Measurements from ENCODE around the gene SLC17A1.

DNA sequence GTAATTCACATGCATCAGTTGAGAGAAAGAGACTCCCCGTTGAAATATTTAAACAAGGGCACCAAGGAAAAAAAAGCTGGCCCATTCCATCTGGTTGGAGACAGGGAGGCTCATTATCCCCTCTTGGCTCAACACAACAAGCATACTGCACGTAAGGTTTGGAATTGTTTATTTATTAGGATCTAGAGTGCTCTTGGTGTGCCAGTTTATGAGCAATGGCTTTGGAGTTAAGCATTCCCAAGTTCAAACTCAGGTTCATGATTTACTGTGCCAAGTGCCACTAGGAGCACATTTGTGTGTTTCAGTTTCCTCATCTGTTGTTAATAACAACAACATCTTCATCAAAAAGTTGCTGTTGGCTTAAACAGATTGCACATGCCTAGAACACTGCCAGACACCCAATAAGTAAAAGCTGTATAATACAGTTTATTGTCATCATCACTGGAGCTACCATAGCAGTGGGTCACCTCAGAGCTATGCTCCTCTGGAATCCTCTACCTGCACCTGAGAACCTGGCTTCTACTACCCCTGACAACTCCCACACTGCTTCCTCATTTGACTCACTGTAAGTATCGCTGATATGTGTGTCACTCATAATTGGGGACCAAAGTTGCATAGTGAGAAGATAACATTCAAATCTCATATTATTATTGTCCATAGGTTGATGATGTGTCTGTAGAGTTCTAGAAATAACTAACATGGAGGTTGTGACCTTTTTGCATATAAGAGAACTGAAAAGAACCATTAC, 36.8 kb upstream of the SLC17A1 start:
- TF ChIP-seq SUZ12 (IDR thresholded peaks at IDR 0.05; ENCODE audit: extremely low read depth, insufficient read depth, insufficient read length) (no peak), ZNF274 (IDR thresholded peaks at IDR 0.05; ENCODE audit: low read depth, low read length) (no peak), YY1 (IDR thresholded peaks at IDR 0.05; ENCODE audit: insufficient read depth, insufficient read length) (no peak)
